Stimulated activated CD4-positive, alpha-beta T cell treated with anti-CD3 and anti-CD28 coated beads, Interleukin-1b, Interleukin-23, amount 100 ng/mL, for 4 hours (primary cell): ENCODE data around the gene CHRNB2.

ENCODE experiments used
- DNase-seq, 2 donors: peaks; one replicate each; pipeline ENCODE4 v3.0.0-alpha.2; 2020; ENCODE audit warnings: low read depth in 2 of 2

The CHRNB2 gene

GRCh38 chr1:154611150-154611862, 43.7 kb downstream of the CHRNB2 start:
- DNase-seq = no peak

- no peak for DNase-seq
Measured at GRCh38 chr1:154614247-154614646, 46.7 kb downstream of the CHRNB2 start.

- DNase-seq = no peak
Measured at GRCh38 chr1:154614901-154615300, 47.3 kb downstream of the CHRNB2 start.

- no peak for DNase-seq
Measured at GRCh38 chr1:154615411-154615810, 47.8 kb downstream of the CHRNB2 start.

- DNase-seq = no peak
Measured at GRCh38 chr1:154616659-154617345, 49.2 kb downstream of the CHRNB2 start.

GRCh38 chr1:154619181-154619948, 51.8 kb downstream of the CHRNB2 start:
- no peak for DNase-seq

GRCh38 chr1:154620751-154621150, 53.2 kb downstream of the CHRNB2 start:
- DNase-seq = no peak

GRCh38 chr1:154621875-154622274, 54.3 kb downstream of the CHRNB2 start:
- no peak for DNase-seq

- no peak for DNase-seq
Measured at GRCh38 chr1:154622503-154623039, 55.0 kb downstream of the CHRNB2 start.

- DNase-seq = no peak
Measured at GRCh38 chr1:154623358-154623757, 55.8 kb downstream of the CHRNB2 start.

- DNase-seq = no peak
Measured at GRCh38 chr1:154624746-154625643, 57.4 kb downstream of the CHRNB2 start.

GRCh38 chr1:154626456-154627256, 59.1 kb downstream of the CHRNB2 start:
- no peak for DNase-seq

- DNase-seq = peak; percentile 89 to 90
Measured at GRCh38 chr1:154627257-154628120, 59.9 kb downstream of the CHRNB2 start.

- DNase-seq = no peak
Measured at GRCh38 chr1:154628121-154628405, 60.5 kb downstream of the CHRNB2 start.

- DNase-seq = no peak
Measured at GRCh38 chr1:154629061-154629674, 61.6 kb downstream of the CHRNB2 start.
